ENCODE data around the gene XPO6. TPM values are rescaled to one million over a fixed set of nuclear protein-coding genes. Genes with fewer than 3 reads are reported as not detected.

XPO6 gene
- total and polyA plus RNA-seq, 2 of the 13 experiments (the other 11 are each of a cell fraction or from before 2014, with no cell fraction given) = 109 to 129 TPM

GRCh38 chr16:28210979-28211588 lies 681 bp downstream of the XPO6 start (continued):
- peak; percentile 76; the same call in 1 of the 2 replicates for TF ChIP-seq THAP9 (CRISPR knock-in tag; IDR thresholded peaks at IDR 0.05; ENCODE audit: borderline replicate concordance)
- no peak for TF ChIP-seq ARID2 (CRISPR knock-in tag; IDR thresholded peaks at IDR 0.05; ENCODE audit: borderline replicate concordance)
- TF ChIP-seq PAWR (CRISPR knock-in tag; IDR thresholded peaks at IDR 0.05; ENCODE audit: borderline replicate concordance) = no peak
- peak; percentile 79; the same call in 1 of the 2 replicates for TF ChIP-seq ZNF280B (CRISPR knock-in tag; IDR thresholded peaks at IDR 0.05; ENCODE audit: borderline replicate concordance)
- TF ChIP-seq SCMH1 (CRISPR knock-in tag; IDR thresholded peaks at IDR 0.05; ENCODE audit: borderline replicate concordance) = no peak
- TF ChIP-seq E2F1 (CRISPR knock-in tag; IDR thresholded peaks at IDR 0.05) = no peak
- TF ChIP-seq HDAC2 (CRISPR knock-in tag; IDR thresholded peaks at IDR 0.05) = peak; percentile 61; the same call in 1 of the 2 replicates
- no peak for TF ChIP-seq FOXJ3 (CRISPR knock-in tag; IDR thresholded peaks at IDR 0.05; ENCODE audit: borderline replicate concordance)
- TF ChIP-seq KIAA2018 (CRISPR knock-in tag; IDR thresholded peaks at IDR 0.05; ENCODE audit: borderline replicate concordance) = no peak
- no peak for TF ChIP-seq PLRG1 (conservative IDR thresholded peaks at IDR 0.05)
- peak; percentile 89; the same call in 1 of the 2 replicates for TF ChIP-seq AHR (CRISPR knock-in tag; IDR thresholded peaks at IDR 0.05)
- TF ChIP-seq ZNF296 (CRISPR knock-in tag; conservative IDR thresholded peaks at IDR 0.05) = no peak
- TF ChIP-seq ZNF33B (CRISPR knock-in tag; IDR thresholded peaks at IDR 0.05) = 0 out of 2 replicates have a peak, but pooled peaks have one; percentile 8
